Esophagus muscularis mucosa (tissue), 4 donors: ENCODE results near the gene LHX2.

Source experiments
- CTCF ChIP-seq, 3 experiments: fragments of 200-600 bp in 2 of 3; fragments of 450-650 bp in 1 of 3; sonication (generic) in 2 of 3; IDR thresholded peaks; one replicate each; pipeline ENCODE4 v1.5.1; 2017 to 2019; ENCODE audit warnings: antibody characterized with exemption in 3 of 3, mild to moderate bottlenecking in 2 of 3, moderate library complexity in 1 of 3
- EP300 ChIP-seq: sonication (generic); formaldehyde crosslinking; IDR thresholded peaks from one replicate; pipeline ENCODE4 v1.6.1; 2017; ENCODE audit warnings: antibody characterized with exemption
- POLR2A ChIP-seq: fragments of 450-650 bp; IDR thresholded peaks from one replicate; pipeline ENCODE4 v1.6.1; 2017; ENCODE audit warnings: antibody characterized with exemption, moderate library complexity, mild to moderate bottlenecking, low read depth

GRCh38 chr9:124014956-124015660, 3.5 kb downstream of the LHX2 start:
- no peak for TF ChIP-seq CTCF (IDR thresholded peaks at IDR 0.05)
- TF ChIP-seq EP300, result no peak
- TF ChIP-seq POLR2A, result no peak
